Measurements from ENCODE around the gene GPR31.
"Not testable (repeated sequence)": the region's sequence is repeated elsewhere in the genome, so short reads cannot be mapped to it uniquely, and the experiment has no call there.

The GPR31 gene, protein sequence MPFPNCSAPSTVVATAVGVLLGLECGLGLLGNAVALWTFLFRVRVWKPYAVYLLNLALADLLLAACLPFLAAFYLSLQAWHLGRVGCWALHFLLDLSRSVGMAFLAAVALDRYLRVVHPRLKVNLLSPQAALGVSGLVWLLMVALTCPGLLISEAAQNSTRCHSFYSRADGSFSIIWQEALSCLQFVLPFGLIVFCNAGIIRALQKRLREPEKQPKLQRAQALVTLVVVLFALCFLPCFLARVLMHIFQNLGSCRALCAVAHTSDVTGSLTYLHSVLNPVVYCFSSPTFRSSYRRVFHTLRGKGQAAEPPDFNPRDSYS

DNA sequence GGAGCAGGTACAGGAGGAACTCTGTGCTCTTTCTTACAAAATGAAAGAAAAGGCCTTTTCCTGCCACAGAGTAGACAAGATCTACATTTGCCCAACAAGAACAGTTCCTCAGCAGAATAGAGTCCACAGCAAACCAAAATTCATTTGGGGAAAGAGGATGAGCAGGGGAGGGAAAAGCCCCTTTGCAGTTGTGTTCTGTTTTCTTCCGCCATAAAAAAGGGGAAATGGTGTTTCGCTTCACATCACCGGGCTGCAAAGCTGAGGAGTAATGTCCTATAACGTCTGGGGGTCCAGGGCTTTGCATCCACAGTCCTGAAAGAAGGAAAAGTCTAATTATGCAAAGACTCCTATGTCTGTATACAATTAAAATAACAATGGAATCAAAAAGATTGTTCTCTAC lies at the start of gene GPR31:
Gene GPR31, minus strand, starts transcription at position 118 of the 400 bp plus-strand sequence. CDS start 149 bp downstream, outside the sequence.
- DNase-seq (ENCODE audit: low spot score) = no peak

DNA sequence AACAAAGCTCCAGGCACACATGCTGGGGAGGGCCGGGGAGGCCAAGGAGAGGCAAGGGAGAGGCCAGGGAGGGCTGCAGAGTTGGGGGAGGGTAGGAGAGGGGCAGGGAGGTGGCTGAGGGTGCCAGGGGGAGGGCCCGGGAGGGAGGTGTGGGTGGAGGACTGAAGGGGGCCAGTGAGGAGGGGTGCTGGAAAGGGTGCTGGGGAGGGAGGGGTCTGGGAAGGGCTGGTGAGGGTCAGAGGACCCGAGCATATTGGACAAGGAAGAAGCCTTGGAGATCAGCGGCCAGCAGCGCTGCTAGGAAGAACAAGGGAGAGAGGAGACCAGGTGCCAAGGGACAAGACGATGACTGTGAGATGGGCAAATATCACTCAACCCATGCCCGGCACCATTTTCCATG lies 49.7 kb upstream of the GPR31 start:
- DNase-seq (ENCODE audit: low spot score) = no peak

DNA sequence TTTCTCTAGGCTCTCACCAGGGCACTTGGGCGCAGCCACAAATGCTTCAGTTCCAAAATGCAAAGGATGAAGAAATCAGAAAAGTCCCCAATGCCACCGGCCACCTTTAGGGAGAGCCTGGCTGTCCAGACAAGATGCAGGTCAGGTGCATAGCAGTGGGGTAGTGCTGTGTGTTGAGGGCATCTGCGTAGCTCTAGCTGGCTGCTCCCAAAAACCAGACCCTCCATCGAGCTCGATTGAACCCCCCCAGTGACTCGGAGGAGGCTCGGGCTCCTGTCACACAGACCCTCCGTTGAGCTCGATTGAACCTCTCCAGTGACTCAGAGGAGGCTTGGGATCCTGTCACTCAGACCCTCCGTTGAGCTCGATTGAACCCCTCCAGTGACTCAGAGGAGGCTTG lies 47.5 kb upstream of the GPR31 start:
- not testable (repeated sequence) for DNase-seq (ENCODE audit: low spot score)

DNA sequence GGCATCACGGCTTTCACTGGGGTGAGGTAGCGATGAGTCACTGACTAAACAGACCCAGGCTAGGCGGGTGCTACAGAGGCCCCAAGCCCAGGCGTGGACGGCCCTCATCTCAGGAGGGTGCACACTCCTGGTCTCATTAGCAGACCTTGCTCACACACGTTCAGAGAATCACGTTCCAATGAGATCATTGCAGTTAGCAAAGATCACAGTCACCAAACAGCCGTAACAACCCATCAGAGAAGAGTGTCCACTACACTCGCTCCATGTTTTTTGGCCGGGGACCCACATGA lies 46.2 kb upstream of the GPR31 start:
- DNase-seq (ENCODE audit: low spot score) = not testable (repeated sequence)

DNA sequence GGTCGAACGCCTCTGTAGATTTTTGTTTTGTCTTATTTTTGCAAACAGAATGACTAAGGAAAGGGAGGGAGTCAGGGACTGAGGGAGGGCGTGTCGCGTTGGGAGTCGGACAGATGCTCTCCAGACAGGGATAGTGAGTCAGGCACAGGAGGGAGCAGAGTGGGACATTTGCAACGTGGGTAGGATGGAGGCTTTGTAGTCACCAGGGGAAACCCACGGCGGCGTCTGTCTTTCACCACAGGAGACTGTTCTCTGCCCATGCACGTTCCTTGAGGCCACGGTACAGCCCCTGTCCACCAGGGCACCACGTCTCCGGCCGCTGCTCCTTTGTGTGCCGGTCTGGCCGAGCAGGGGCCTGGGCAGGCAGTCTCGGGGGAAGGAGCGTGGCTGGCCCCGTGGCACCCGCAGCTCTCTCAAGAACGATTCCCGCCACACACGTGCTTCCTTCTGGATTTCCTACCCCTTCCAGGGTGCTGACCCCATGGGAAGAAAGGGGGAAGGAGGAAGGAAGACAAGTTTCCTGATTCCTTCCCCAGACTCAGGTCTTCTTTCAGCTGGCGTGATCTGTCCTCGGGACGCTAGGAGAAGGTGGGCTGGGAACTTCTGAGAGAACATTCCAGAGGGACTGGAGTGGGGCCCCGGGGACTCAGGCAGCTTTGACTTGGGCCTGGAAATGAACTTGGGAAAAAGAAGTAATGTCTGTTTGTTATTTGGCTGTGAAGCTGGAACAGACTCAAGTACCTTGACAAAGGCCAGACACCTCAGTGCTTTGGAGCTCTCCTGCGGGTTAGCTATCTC lies 45.7 kb upstream of the GPR31 start:
- DNase-seq (ENCODE audit: low spot score) = not testable (repeated sequence)

DNA sequence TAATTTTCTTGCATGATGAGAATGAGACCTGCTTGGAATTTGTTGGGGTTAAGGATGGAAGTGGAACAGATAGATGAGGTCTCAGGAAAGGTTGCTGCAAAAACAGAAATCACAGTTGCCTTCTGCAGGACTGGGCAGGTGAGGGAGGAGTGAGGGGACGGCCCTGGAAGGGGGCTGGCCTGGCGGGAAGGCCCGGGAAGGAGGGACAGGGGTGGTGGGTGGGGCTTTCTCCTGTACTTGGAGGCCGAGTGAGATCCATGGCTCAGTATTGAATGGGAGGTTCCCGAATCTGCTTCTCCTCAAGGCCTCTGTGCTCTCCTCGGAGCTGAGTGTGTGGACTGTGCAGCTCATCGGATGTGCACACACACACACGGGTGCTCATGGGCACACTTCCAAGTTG lies 44.8 kb upstream of the GPR31 start:
- not testable (repeated sequence) for DNase-seq (ENCODE audit: low spot score)

DNA sequence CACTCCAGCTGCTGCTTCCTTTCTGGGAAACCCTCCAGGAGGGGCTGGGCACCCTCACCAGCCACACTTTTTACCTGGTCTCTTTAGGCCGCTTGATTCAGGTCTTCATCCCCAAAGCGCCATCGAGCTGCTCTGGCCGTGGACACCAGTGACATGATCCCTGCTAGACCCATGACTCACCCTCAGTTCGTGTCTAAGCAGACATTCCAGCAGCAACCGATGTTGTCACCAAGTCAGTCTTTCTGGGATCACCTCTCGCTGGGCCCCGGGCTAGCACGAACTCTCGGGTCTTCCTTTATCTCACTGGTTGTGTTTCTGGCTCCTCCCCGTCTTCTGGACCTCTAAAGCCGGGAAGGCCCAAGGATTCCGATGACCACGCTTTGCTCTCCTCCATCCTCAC lies 43.0 kb upstream of the GPR31 start:
- DNase-seq (ENCODE audit: low spot score) = no peak

DNA sequence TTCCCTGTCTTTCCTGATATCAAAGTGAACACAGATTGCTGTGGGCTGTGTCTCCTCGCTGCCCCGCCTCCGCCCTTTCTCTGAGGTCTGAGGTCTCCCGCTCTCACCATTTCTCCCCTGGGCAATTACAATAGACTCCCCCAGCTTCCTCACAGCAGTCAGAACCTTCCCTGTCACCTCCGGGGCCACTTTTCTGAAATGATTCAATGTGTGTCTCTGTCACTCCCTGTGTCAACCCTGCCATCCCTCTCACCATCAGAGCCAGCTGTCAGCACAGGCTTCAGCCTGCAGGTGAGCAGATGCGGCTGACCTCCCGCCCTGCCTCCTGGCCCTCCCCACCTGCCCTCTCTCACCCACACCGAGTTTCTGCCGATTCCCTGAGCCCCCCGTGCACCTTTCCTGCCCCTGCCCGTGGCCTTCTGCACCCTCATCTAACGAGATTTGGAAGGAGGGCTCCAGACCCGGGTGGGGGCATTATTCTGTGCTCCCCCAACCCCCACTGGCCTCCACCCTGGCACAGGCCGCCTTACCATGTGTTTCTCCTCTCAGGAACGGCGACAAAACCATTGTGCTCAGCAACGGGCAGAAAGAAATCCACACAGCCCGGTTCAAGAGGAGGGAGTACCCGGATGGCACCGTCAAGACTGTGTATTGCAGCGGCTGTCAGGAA lies 38.3 kb upstream of the GPR31 start:
- DNase-seq (ENCODE audit: low spot score) = not testable (repeated sequence)

DNA sequence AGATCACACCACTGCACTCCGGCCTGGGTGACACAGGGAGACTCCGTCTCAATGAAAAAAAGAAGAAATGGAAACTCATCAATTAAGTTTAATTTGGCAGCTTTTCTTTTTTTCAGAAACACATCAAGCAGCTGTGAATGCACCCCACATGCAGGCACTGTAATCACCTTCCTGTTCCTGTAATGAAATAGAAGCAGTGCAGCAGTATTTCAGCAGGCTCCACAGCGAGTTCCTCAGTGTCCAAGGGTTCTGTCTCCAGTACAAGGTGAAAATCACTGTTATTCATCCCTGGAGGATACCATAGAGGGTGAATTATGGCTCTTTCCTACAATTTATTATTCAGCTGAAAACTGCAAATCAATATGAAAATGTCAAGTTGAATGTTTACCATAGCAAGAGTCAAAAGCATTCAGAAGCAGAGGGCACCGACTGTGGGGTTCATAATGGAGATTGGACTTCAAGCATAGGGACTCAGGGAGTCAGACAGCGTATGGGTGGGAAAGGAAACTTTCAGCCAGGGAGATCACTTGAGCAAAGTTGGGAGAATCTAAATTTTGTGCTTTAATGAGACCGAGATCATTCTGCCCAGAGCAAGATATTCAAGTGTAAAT lies 35.8 kb upstream of the GPR31 start:
- not testable (repeated sequence) for DNase-seq (ENCODE audit: low spot score)

DNA sequence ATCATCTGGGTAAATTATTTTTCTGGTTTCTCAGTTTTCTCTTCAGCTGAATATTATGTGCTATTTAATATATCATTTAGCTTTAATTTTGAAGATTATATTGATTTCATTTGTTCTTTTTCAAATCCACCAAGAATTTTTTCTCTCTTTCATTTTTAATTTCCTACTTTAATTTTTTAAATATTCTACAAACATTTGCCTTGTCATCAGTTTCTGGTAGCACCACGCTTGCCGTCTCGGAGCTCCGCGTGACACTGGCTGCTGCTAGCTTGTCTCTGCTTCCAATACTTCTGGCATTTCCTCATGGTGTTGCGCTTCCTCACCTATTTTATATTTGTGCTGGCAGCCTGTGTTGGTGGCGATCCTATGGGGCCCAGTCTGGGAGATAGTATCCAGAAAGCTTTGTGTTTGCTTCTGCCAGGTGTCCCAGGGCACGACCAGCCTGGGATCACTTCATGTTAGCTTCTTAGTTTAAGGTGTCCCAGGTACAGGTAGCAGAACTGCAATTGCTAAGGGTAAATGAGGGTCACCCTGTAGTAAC lies 33.3 kb upstream of the GPR31 start:
- not testable (repeated sequence) for DNase-seq (ENCODE audit: low spot score)

DNA sequence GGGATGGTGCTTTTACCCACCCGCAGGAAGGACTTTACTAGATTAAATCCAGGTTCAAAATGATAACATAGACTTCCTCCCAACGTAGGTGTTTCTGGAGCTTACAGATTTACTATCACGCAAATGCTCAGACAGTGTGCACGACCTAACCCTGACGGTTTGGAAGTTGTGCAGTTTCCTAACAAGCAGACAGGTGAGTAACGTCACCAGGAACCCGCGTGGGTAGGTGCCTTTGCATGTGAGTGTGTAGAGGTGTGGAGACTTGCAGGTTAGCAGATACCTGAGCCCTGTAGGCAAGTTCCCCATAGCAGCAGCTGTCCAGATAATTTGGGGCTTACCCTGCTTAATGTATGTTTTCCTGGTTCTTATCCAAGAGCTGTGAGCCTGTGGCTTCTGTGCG lies 29.5 kb upstream of the GPR31 start:
- not testable (repeated sequence) for DNase-seq (ENCODE audit: low spot score)

DNA sequence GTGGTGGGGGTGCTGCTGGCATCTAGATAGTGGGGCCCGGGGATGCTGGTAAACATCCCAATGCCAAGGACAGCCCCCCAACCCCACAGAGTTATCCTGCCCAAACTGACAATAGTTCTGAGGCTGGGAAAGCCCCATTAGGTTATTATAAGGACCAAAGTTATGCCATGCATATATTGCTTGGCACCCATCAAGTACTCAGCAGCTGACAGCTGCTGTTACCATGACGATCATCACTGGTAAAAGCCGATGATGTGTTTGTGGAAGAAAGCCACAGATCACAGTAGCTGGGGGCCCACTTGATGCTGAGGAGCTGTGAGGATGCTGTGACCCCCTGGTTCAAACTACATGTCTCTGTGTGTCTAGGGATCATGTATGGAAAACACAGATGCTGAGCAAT lies 27.3 kb upstream of the GPR31 start:
- not testable (repeated sequence) for DNase-seq (ENCODE audit: low spot score)

DNA sequence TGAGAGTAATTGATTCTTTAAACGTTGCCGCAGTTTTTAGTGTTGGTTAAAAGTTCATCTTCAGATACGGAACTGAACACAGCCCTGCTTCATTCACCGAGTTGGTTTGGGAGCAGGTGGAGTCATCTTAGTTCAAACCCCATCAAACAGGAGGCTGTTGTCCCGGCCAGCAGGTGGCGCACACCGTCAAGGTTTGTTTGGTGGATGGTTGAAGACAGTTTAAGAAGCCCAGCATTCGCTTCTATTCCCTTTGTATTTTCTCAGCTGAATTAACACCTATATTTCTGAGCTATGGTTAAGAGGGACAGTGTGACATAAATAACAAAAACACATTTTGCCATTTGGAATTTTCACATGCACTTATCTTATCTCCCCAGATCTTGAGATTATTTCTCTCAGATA lies 25.1 kb upstream of the GPR31 start:
- not testable (repeated sequence) for DNase-seq (ENCODE audit: low spot score)

DNA sequence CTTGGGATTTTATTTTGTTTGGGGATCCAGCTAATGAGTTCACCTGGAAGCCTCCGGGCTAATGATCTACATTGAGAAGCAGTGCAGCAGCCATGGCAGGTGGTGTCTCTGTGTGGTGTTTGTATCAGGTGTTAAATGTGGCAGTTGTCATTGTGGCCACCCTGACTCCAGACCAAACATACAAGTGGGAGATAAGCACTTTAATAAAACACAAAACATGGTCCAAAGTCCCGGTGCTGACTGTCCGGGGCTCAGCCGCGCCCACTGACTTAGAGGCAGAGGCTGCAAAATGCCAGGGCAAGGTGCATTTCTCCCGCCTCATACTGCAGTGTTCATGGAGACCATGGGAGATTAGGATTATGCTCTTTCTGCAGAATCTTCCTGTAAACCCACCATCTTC lies 23.6 kb upstream of the GPR31 start:
- not testable (repeated sequence) for DNase-seq (ENCODE audit: low spot score)

DNA sequence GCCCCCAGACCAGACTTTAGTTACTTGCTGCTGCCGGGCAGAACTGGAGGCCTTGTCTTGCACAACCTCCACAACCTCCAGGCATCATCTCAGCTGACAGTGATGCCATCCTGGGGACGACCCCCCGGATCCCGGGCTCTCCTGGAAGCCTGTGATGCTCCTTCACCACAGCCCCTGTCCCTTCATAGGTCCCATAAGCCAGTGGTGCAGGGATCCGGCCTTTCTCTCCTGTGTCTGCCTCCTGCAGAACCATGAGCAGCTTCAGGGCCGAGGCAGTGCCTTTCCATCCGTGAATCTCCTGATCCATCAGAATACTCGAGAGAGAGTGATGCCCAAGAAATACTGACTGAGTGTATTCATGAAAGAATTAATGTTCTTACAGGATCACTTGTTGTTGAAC lies 22.3 kb upstream of the GPR31 start:
- DNase-seq (ENCODE audit: low spot score) = not testable (repeated sequence)

DNA sequence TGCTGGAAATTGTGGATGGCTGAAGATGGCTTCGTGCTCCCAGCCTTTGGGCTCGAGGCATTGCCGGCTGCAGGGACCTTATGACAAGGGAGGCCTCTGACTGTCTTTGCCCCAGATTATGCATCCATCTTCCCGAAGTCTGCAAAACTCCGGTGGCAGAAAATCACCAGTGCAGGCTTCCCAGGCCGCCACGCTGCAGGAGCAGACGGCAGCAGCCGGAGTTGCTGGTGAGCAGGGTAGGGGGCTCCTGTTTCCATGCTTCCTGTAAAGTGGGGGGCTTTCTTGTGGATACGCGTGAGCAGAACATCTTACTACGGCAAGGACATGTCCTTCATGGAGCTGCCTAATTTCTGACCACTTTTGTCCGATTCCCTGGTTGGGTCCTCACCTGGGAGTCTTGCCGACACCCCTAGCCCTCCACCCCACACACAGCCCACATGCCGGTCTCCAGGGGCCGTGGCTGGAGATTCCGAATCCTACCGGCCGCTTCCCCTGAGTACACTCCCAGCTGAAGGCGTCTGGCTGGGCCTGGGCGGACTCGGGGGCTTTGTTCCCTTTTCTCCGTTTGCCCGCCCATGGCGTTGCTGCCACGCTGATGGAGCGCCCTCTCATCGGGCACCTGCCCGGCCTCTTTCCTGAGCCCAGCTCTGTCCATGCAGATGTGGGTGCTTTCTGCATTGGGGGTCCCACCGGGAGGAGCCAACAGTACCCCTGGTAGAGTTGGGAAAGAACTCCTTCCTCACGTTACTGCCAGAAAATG lies 21.3 kb upstream of the GPR31 start:
- DNase-seq (ENCODE audit: low spot score) = not testable (repeated sequence)

DNA sequence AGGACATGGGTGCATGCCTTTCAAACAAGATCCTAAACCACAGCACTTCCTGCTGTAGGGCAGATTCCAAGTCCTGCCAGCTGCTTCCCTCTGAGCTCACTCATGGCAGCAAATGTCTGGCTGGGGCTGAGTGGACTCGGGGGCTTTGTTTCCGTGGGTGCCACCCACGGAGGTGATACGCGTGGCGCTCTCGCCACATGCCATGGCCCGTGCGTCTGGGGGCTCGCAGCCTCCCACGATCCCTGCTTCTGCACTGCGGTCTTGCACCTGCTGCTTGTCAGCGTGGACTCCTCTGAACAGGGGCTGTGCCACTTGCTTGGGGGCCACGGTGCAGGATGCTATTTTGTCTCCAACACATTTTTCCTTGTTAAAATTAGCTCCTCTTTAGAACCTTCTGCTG lies 19.5 kb upstream of the GPR31 start:
- not testable (repeated sequence) for DNase-seq (ENCODE audit: low spot score)

DNA sequence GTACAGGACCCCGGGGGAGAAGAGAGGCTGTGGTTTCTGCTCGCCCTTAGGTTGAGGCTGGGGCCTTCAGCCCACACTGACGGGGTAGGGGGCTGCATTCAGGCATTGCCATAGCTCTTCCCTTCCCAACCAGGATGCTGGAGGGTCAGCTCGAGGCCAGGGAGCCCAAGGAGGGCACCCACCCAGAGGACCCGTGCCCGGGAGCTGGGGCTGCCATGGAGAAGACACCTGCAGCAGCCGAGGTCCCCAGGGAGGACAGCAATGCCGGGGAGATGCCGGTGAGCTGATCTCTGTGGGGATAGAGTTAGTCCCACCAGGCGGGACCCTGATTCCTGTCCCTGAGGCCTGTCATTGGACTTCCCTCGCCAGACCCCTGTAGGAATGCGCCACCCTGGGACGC lies 14.2 kb upstream of the GPR31 start:
- DNase-seq (ENCODE audit: low spot score) = not testable (repeated sequence)

DNA sequence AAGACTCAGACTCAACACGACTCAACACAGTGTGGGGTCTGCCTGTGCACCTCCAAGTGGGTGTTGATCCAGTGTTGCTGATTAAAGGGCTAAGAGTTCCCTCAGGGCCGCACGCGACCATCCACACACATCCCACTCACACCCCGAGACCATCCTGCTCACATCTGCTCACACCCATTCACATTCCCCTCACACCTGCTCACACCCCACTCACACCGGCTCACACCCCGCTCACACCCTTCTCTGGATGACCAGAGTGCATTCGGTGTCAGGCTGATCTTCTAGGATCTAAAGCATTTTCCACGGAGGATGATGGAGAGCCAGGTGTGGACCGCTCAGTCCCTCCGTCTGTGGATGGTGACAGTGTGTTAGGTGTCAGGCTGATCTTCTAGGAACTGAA lies 13.5 kb upstream of the GPR31 start:
- DNase-seq (ENCODE audit: low spot score) = not testable (repeated sequence)

DNA sequence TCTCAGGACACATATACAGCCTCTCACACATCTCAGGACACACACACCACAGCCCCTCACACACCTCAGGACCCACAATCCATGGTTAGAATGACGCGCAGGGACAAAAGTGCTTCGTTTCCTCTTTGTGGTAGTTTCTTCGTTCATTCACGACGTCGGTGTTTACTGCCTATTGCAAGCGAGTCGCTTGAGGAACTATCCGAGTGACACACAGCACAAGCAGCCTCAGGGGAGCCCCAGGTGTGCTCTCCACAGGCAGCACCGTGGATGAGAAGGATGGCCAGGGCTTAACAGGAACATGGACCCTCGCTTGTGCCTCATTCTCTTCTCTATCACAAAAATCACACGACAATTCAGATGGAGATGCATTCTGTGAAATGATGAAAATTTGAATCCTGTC lies 12.1 kb upstream of the GPR31 start:
- DNase-seq (ENCODE audit: low spot score) = not testable (repeated sequence)

DNA sequence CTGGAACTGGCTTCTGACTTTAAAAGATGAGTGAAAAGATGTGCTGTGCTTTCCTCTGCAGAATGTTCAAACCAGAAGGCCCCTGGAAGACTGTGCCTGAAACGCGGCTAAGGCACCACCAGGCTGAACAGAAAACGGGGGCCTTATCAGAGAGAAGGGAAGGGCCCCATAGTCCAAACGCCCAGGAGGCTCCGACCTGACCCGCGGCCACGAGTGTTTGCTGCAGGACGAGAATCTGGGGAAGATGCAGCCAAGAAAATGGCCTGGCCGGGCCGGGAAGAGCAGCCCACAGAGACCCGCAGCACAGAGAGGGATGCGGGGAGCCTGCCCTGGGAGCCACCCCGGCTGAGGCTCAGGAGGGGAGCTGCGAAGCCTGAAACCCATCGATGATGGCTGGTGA lies 10.5 kb upstream of the GPR31 start:
- not testable (repeated sequence) for DNase-seq (ENCODE audit: low spot score)

Data from NAMALWA (cell line).